Measurements from ENCODE around the gene PCDHB11.

DNA sequence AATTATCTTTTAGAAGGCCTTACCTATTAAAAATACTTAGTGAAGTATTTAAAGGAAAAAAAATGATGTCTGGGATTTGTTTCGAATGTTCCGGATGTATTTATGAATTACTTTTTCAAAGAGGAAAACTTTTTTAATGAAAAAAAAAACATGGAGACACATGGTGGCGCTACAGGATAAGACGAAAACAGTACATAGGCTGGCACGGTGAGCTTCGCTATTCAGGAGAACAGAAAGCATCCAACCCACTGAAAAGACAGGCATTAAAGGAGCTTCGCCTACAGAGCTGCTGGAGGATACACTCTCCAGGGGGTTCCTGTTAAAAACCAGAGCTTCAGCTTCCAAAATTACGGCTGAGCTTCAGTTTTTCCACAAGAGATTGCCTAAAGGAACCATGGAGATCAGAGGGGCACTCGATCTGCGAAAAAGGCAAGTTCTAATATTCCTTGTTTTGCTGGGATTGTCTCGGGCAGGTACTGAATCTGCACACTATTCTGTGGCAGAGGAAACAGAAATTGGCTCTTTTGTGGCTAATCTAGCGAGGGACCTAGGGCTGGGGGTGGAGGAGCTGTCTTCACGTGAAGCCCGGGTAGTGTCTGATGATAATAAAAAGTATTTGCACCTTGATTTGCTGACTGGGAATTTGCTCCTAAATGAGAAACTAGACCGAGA, 23.8 kb downstream of the PCDHB11 start, which contains the start of gene PCDHB14:
- TF ChIP-seq, protein P1, sequence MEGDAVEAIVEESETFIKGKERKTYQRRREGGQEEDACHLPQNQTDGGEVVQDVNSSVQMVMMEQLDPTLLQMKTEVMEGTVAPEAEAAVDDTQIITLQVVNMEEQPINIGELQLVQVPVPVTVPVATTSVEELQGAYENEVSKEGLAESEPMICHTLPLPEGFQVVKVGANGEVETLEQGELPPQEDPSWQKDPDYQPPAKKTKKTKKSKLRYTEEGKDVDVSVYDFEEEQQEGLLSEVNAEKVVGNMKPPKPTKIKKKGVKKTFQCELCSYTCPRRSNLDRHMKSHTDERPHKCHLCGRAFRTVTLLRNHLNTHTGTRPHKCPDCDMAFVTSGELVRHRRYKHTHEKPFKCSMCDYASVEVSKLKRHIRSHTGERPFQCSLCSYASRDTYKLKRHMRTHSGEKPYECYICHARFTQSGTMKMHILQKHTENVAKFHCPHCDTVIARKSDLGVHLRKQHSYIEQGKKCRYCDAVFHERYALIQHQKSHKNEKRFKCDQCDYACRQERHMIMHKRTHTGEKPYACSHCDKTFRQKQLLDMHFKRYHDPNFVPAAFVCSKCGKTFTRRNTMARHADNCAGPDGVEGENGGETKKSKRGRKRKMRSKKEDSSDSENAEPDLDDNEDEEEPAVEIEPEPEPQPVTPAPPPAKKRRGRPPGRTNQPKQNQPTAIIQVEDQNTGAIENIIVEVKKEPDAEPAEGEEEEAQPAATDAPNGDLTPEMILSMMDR (IDR thresholded peaks at IDR 0.05; ENCODE audit: extremely low read depth in 1 of 2, insufficient read depth in 1 of 2, low read depth in 1 of 2, low read length in 2 of 2) = no peak
- TF ChIP-seq MYC (IDR thresholded peaks at IDR 0.05; ENCODE audit: low read depth, low read length) (no peak), POLR2A (IDR thresholded peaks at IDR 0.05; ENCODE audit: low read depth, low read length) (no peak)

Measured in endothelial cell of umbilical vein (primary cell).